Neural cell (in vitro differentiated cells): ENCODE data around the gene FSHR. TPM values are rescaled to one million over a fixed set of nuclear protein-coding genes. Genes with fewer than 3 reads are reported as not detected.

Experiments
- H2AFZ ChIP-seq: fragments of 200-600, 300-800 bp; sonication (generic), shearing (Covaris generic); 2 replicates; pipeline ENCODE4 v1.6.0; 2014; ENCODE audit warnings: low read depth, mild to moderate bottlenecking, antibody characterized with exemption, low read length, moderate library complexity
- H3F3A ChIP-seq: fragments of 200-600 bp; shearing (Covaris generic); 2 replicates; pipeline ENCODE4 v1.6.1; 2016; ENCODE audit warnings: mild to moderate bottlenecking, moderate library complexity, mixed read lengths, antibody characterized with exemption, low read length; ENCODE audit not compliant: insufficient read depth, poor library complexity, severe bottlenecking
- H3K27ac ChIP-seq: fragments of 200-600, 300-800 bp; sonication (generic), shearing (Covaris generic); 2 replicates; pipeline ENCODE4 v1.5.1; 2014; ENCODE audit warnings: mild to moderate bottlenecking, low read length, moderate library complexity
- H3K27me3 ChIP-seq: fragments of 300-800, 200-600 bp; sonication (generic), shearing (Covaris generic); 2 replicates; pipeline ENCODE4 v1.6.0; 2014; ENCODE audit warnings: mild to moderate bottlenecking, low read depth, low read length, moderate library complexity; ENCODE audit not compliant: insufficient read depth
- H3K36me3 ChIP-seq: fragments of 300-800, 200-600 bp; sonication (generic), shearing (Covaris generic); 2 replicates; pipeline ENCODE4 v1.5.1; 2014; ENCODE audit warnings: mild to moderate bottlenecking, antibody characterized with exemption, low read length, moderate library complexity; ENCODE audit not compliant: insufficient read depth
- H3K4me2 ChIP-seq: fragments of 300-800, 200-600 bp; sonication (generic), shearing (Covaris generic); 2 replicates; pipeline ENCODE4 v1.6.0; 2014; ENCODE audit warnings: mild to moderate bottlenecking, low read length
- H3K4me3 ChIP-seq: fragments of 300-800, 200-600 bp; sonication (generic), shearing (Covaris generic); 2 replicates; pipeline ENCODE4 v1.5.1; 2014; ENCODE audit warnings: mild to moderate bottlenecking, low read length, moderate library complexity
- H3K79me2 ChIP-seq: fragments of 200-600 bp; shearing (Covaris generic); replicated peaks from 2 replicates; pipeline ENCODE4 v1.6.0; 2014; ENCODE audit warnings: mild to moderate bottlenecking, low read length, moderate library complexity; ENCODE audit not compliant: insufficient read depth
- H3K9ac ChIP-seq: fragments of 300-800, 200-600 bp; sonication (generic), shearing (Covaris generic); 2 replicates; pipeline ENCODE4 v1.6.1; 2016; ENCODE audit warnings: mild to moderate bottlenecking, low read length, mixed read lengths
- H3K9me2 ChIP-seq: fragments of 200-600 bp; shearing (Covaris generic); 2 replicates; pipeline ENCODE4 v1.6.1; 2016; ENCODE audit warnings: mild to moderate bottlenecking, low read length, mixed read lengths; ENCODE audit not compliant: insufficient read depth
- H3K9me3 ChIP-seq: fragments of 200-600, 300-800 bp; sonication (generic), shearing (Covaris generic); 2 replicates; pipeline ENCODE4 v1.6.1; 2016; ENCODE audit warnings: mild to moderate bottlenecking, mixed run types, low read length, moderate library complexity, mixed read lengths
- H4K20me1 ChIP-seq: fragments of 200-600 bp; shearing (Covaris generic); 2 replicates; pipeline ENCODE4 v1.6.1; 2016; ENCODE audit warnings: mild to moderate bottlenecking, mixed run types; ENCODE audit not compliant: insufficient read depth
- EP300 ChIP-seq: fragments of 450-650 bp; conservative IDR thresholded peaks from 2 replicates; pipeline ENCODE4 v1.6.1; 2014; ENCODE audit warnings: antibody characterized with exemption, mild to moderate bottlenecking, moderate library complexity; ENCODE audit not compliant: poor library complexity, severe bottlenecking
- EZH2 ChIP-seq: fragments of 200-600, 300-800 bp; shearing (Covaris generic), sonication (generic); IDR thresholded peaks from 2 replicates; pipeline ENCODE4 v1.6.1; 2014; ENCODE audit warnings: antibody characterized with exemption, low read length, borderline replicate concordance, mild to moderate bottlenecking; ENCODE audit not compliant: insufficient read depth, poor library complexity, severe bottlenecking
- MXI1 ChIP-seq: fragments of 450-650 bp; conservative IDR thresholded peaks from 2 replicates; pipeline ENCODE4 v1.6.1; 2014; ENCODE audit warnings: antibody characterized with exemption, mild to moderate bottlenecking; ENCODE audit not compliant: poor library complexity, severe bottlenecking
- POLR2AphosphoS5 ChIP-seq: IDR thresholded peaks from 2 replicates; pipeline ENCODE4 v1.6.1; 2012
- RAD21 ChIP-seq: fragments of 450-650 bp; conservative IDR thresholded peaks from 2 replicates; pipeline ENCODE4 v1.6.1; 2014; ENCODE audit warnings: antibody characterized with exemption, mild to moderate bottlenecking, moderate library complexity
- SMC3 ChIP-seq: fragments of 450-650 bp; conservative IDR thresholded peaks from 2 replicates; pipeline ENCODE4 v1.6.1; 2014; ENCODE audit warnings: antibody characterized with exemption, mild to moderate bottlenecking, moderate library complexity; ENCODE audit not compliant: poor library complexity
- TAF1 ChIP-seq: IDR thresholded peaks from 2 replicates; pipeline ENCODE4 v1.6.1; 2012; ENCODE audit warnings: low read depth
- polyA plus RNA-seq: library from polyadenylated mRNA; depleted of rRNA; stranded (reverse); fragments of >200 nt; gene quantifications from 2 replicates; pipeline ENCODE4 v1.2.3, GENCODE V29; 2014
- TF ChIP-seq, protein P1 (sequence below): IDR thresholded peaks from 2 replicates; pipeline ENCODE4 v1.6.1; 2012; ENCODE audit warnings: borderline replicate concordance
- TF ChIP-seq, protein P2 (sequence below): fragments of 450-650 bp; IDR thresholded peaks from 2 replicates; pipeline ENCODE4 v1.5.1; 2014; ENCODE audit warnings: antibody characterized with exemption, mild to moderate bottlenecking, moderate library complexity; ENCODE audit not compliant: poor library complexity, severe bottlenecking

The FSHR gene
- polyA plus RNA-seq, 1 donor from 2014 or later, result not detected

DNA sequence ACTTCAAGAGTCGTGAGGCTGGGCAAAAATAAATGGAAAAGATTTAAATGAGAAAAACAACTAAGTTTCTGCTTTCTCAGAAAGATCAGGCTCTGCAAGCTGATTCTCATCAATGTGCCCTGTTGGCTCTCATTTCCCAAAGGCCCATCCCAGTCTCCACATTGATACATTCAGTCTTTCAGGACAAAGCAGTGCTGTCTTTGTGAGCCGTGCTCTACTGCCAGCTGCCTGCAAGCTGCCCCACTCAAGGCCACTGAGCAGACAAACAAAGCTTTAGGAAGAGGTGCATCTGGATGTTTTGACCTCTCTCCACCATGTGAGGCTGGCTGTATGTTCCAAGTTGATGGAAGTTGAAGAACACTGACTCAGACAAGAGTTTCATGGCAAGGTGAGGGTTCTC, 48.8 kb downstream of the FSHR start:
- Histone ChIP-seq H4K20me1 (no peaks in the 10 kb centered on the region), H3K9ac (no peak overlapping the region), H3K9me3 (no peaks in the 10 kb centered on the region), H3K4me3 (no peak overlapping the region), H3K79me2 (no peaks in the 10 kb centered on the region), H3F3A (no peaks in the 10 kb centered on the region), H3K9me2 (no peaks in the 10 kb centered on the region), H3K27ac (no peak overlapping the region), H3K4me2 (no peak overlapping the region), H2AFZ (no peak overlapping the region), H3K36me3 (no peaks in the 10 kb centered on the region), H3K27me3 (no peaks in the 10 kb centered on the region)
- no peak for TF ChIP-seq RAD21
- TF ChIP-seq, protein P1, sequence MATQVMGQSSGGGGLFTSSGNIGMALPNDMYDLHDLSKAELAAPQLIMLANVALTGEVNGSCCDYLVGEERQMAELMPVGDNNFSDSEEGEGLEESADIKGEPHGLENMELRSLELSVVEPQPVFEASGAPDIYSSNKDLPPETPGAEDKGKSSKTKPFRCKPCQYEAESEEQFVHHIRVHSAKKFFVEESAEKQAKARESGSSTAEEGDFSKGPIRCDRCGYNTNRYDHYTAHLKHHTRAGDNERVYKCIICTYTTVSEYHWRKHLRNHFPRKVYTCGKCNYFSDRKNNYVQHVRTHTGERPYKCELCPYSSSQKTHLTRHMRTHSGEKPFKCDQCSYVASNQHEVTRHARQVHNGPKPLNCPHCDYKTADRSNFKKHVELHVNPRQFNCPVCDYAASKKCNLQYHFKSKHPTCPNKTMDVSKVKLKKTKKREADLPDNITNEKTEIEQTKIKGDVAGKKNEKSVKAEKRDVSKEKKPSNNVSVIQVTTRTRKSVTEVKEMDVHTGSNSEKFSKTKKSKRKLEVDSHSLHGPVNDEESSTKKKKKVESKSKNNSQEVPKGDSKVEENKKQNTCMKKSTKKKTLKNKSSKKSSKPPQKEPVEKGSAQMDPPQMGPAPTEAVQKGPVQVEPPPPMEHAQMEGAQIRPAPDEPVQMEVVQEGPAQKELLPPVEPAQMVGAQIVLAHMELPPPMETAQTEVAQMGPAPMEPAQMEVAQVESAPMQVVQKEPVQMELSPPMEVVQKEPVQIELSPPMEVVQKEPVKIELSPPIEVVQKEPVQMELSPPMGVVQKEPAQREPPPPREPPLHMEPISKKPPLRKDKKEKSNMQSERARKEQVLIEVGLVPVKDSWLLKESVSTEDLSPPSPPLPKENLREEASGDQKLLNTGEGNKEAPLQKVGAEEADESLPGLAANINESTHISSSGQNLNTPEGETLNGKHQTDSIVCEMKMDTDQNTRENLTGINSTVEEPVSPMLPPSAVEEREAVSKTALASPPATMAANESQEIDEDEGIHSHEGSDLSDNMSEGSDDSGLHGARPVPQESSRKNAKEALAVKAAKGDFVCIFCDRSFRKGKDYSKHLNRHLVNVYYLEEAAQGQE, result no peak
- no peak for TF ChIP-seq MXI1
- TF ChIP-seq SMC3, result no peak
- TF ChIP-seq, protein P2, sequence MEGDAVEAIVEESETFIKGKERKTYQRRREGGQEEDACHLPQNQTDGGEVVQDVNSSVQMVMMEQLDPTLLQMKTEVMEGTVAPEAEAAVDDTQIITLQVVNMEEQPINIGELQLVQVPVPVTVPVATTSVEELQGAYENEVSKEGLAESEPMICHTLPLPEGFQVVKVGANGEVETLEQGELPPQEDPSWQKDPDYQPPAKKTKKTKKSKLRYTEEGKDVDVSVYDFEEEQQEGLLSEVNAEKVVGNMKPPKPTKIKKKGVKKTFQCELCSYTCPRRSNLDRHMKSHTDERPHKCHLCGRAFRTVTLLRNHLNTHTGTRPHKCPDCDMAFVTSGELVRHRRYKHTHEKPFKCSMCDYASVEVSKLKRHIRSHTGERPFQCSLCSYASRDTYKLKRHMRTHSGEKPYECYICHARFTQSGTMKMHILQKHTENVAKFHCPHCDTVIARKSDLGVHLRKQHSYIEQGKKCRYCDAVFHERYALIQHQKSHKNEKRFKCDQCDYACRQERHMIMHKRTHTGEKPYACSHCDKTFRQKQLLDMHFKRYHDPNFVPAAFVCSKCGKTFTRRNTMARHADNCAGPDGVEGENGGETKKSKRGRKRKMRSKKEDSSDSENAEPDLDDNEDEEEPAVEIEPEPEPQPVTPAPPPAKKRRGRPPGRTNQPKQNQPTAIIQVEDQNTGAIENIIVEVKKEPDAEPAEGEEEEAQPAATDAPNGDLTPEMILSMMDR, result no peak
- TF ChIP-seq EP300, result no peak
- TF ChIP-seq TAF1, result no peak
- TF ChIP-seq EZH2, result no peak
- no peak for TF ChIP-seq POLR2AphosphoS5

DNA sequence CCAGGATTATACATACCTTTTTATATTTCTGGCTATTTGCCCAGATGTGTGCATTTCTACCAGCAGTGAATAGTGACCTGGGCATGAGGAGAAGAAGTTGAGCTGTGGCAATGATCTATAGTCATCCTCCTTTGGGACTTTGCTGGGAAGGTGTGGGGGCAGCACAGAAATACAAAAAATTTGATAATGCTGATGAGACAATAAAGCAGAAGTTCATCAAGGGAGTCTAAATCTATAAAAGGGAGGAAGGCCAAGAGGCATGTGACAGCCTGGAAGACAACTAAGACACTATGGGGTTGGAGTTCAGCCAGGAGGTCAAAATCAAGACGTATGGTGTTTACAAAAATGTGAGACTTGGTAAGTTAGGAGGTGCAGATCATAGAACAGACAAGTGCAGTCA, 52.2 kb downstream of the FSHR start:
- H3K4me2 ChIP-seq, result no peak overlapping the region
- H3K9me3 ChIP-seq, result no peaks in the 10 kb centered on the region
- H3K27me3 ChIP-seq, result no peaks in the 10 kb centered on the region
- H3K36me3 ChIP-seq, result no peaks in the 10 kb centered on the region
- no peaks in the 10 kb centered on the region for H3F3A ChIP-seq
- H3K79me2 ChIP-seq, result no peaks in the 10 kb centered on the region
- no peak overlapping the region for H3K27ac ChIP-seq
- H3K9ac ChIP-seq, result no peak overlapping the region
- no peaks in the 10 kb centered on the region for H4K20me1 ChIP-seq
- no peaks in the 10 kb centered on the region for H3K9me2 ChIP-seq
- H3K4me3 ChIP-seq, result no peak overlapping the region
- no peak overlapping the region for H2AFZ ChIP-seq
- TF ChIP-seq EZH2, result no peak
- TF ChIP-seq, protein P1, result no peak
